ENCODE measurements around the gene PIGK.

GRCh38 chr1:77263708-77264107 lies 44.5 kb upstream of the PIGK start:
- TF ChIP-seq CTCF (conservative IDR thresholded peaks at IDR 0.05) = no peak
- TF ChIP-seq EZH2 (IDR thresholded peaks at IDR 0.05; ENCODE audit: low read depth) = no peak
